GM21515 (cell line): ENCODE results near the gene SLC29A2.
A peak's percentile ranks its signal among the peaks of the same experiment; 100 is the strongest.
"Not testable (repeated sequence)": the region's sequence is repeated elsewhere in the genome, so short reads cannot be mapped to it uniquely, and the experiment has no call there.

Source experiments
- ATAC-seq: cut with Tn5 transposase; IDR thresholded peaks from one replicate; pipeline ENCODE4 v1.9.1; 2021; ENCODE audit not compliant: unreplicated experiment

The SLC29A2 gene

DNA sequence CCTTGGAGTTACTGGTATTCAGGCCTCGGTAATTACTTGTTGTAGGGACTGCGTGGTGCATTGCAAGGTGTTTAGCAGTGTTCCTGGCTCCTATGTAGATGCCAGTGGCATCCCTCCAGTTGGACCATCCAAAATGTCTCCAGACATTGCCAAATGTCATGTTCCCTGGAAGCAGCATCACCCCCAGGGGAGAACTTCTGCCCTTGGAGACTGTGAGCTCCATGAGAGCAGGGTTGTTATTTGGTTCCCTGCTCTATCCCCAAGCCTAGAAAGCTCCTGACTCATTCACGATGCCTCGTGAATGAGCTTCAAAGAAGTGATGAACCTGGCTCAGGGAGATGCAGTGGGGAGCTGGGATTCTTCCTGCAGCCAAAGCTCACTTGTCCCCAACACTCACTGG is 50.0 kb downstream of the SLC29A2 start:
- no peak for ATAC-seq

DNA sequence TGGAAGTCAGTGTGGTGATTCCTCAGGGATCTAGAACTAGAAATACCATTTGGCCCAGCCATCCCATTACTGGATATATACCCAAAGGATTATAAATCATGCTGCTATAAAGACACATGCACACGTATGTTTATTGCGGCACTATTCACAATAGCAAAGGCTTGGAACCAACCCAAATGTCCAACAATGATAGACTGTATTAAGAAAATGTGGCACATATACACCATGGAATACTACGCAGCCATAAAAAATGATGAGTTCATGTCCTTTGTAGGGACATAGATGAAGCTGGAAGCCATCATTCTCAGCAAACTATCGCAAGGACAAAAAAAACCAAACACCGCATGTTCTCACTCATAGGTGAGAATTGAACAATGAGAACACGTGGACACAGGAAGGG is 50.8 kb downstream of the SLC29A2 start:
- ATAC-seq = not testable (repeated sequence)

- ATAC-seq = not testable (repeated sequence)
Observed at GRCh38 chr11:66320289-66320688, 51.3 kb downstream of the SLC29A2 start.

GRCh38 chr11:66318600-66318970 is 53.0 kb downstream of the SLC29A2 start:
- no peak for ATAC-seq

DNA sequence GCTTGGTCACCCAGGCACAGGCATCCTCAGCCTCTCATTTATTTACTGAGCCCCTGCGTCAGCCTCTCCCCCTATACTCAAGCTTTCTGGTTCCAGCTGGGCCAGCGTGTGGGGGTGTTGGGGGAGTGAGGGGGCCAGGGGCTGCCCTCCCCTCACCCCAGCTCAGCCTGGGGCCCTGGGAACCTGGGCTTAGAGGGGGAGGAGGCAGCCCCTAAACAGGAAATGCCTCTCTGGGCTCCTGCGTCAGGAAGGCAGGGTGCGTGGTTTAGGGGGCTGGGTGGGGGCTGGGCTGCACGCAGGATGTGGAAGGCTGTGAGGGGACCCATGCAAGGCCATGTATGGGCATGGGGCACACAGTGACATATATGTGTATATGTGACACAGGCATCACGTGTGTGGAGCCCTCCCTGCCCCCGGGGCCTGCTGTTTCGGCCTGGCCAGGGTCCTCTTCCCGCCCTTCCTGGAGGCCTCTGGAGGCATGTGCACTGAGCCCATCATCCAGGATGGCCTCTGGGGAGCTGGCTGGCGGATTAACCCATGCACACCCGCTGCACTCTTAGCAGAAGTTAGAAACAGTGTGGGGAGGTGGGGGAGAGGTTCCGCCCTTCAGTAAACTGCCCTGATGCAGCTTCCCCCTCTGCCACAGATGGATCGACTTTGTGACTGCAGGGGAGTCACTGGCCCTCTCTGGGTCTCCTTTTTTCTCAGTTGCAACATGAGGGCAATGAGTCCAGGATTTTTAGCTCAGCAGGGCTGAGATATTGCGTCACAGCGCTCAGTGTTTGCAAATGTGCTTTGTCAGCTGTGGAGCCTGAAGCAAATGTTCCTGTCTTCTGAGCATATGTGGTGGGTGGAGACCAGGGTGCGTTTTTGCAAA is 53.6 kb downstream of the SLC29A2 start:
- no peak for ATAC-seq

- ATAC-seq = no peak
Observed at GRCh38 chr11:66317322-66317722, 54.2 kb downstream of the SLC29A2 start.

DNA sequence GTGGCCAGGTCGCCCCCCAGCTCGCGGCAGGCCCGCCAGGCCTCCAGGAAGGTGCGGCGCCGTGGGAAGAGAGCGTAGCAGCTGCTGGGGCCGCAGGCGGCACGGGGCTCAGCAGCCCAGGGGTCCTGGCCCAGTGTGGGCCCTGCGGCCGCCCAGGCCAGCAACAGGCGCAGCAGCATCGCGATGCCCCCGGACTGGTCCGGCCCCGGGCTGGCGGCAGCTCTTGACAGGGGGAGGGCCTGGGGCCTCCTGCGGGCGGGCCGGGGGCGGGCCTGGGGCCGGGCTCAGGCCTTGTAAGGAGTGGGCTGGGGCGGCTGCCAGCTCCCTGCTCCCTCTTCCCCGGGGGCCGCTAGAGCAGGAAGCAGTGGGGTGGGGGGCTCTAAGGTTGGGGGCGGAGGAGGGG is 54.7 kb downstream of the SLC29A2 start, which contains the start of gene CD248:
TSS of gene CD248 (minus strand) at position 196 of the 403 bp plus-strand sequence. CDS start at position 179, 17 bp downstream.
- no peak for ATAC-seq

DNA sequence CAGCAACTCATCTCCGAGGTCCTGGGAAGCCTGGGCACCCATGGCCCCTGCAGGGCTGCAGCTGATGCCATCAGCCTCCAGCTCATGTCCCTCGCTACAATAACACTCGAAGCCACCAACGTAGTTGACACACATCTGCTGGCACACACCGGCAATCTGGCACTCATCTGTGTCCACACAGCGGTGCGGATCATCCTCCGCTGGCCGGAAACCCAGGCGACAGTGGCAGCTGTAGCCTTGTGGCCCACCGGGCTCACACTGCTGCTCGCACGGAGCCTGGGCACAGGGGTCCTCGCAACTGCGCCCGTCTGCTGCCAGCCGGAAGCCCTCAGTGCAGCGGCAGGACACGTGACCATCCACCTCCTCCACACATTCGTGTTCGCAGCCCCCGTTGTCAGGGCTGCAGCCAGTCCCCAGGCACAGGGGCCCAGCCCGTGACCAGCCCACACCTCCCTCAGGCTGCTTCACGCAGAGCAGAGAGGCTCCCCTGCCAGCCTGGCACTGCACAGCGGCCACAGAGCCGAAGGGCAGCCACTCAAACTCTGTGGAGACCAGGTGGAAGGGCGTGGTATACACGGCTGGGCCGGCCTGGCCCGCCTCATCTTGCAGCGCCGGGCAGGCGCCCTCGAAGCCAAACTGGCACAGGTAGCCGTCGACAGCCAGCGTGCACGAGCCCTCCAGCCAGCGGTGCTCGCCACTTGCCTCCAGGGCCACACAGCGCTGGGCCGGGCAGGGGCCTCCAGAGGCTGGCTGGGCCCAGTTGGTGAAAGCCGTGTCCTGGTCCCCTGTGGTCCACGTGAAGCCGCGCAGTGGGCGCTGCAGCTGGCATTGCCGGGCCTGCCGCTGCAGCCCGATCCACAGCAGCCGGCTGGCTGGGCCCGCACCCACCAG is 55.4 kb downstream of the SLC29A2 start:
- ATAC-seq = no peak

DNA sequence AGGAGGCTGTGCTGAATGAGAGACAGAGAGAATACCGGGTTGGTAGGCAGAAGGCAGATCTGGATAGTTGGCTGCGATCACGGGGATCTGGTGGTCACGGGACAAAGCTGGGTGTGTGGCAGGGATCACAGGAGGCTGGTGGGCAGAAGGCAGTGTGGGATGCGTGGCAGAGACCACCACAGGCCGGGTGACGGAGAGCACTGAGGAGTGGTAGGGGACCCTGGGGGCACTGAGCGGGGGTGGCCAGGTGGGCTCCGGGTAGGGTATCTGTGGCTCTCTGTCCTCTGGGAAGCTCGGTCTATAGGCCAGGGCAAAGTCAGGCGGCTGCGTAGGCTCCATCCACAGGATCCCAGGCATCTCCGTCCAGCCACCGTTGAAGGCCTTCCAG is 56.1 kb downstream of the SLC29A2 start:
- no peak for ATAC-seq

- ATAC-seq = no peak
Observed at GRCh38 chr11:66314561-66315497, 56.7 kb downstream of the SLC29A2 start.

DNA sequence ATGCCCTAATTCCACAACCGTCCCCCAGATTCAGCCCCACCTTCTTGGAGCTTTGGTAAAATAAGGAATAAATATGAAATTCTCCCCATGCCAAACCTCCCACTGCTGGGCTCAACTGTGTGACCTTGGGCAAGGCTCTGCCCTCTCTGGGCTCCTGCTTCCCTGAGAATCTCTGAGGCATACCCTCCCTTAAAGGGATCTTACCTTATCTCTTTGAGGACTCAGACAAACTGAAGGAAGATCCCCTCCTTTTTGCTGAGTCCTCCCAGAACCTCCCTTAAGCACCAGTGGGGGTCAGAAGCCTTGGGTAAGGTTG is 57.4 kb downstream of the SLC29A2 start:
- ATAC-seq = no peak

DNA sequence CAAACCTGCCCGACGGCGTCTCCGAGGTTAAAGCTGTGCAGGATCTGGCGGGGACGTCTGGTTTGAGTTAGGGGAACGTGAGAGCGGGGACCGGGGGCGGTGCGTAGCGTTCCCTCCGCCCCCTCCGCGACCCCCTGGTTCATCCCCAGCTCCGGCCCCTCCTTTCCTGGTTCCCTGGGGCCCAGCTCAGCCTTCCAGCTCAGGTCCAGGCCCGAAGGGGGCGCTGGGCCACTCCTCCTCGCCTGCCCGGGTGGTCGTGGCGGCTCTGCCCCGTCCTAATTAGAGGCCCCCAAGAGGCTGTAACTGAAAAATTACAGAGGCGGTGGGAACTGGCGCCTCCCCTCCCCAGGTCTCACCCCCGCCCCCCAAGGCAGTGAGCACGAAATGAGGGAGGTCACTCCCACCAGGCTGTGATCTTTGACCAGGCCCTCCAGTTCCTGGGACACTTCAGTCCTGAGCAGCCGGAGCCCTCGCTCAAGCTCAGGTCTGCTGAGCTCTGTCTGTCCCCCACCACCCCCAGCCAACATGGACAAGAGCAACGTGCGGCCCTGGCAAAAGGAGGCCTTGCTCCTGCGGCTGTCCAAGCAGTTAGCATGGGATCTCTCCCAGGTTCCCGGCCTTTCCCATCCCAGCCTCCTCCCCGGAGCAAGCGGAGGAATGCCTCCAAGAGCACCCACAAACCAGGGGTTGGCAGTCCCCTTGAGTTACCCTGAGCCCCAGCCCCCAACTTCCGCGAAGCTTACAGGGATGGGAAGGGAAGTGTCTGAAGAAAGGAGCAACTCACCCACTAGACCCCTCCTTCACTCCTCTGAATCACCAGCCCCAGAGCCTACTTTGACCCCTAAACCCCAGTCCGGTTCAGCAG is 58.0 kb downstream of the SLC29A2 start:
- ATAC-seq = no peak

- peak; percentile 68 for ATAC-seq
Observed at GRCh38 chr11:66312549-66313320, 58.8 kb downstream of the SLC29A2 start.
